K562 (cell line): ENCODE results near the gene HLA-DMB. TPM values are rescaled to one million over a fixed set of nuclear protein-coding genes. Genes with fewer than 3 reads are reported as not detected.

Source experiments
- AFF1 ChIP-seq, 2 experiments: fragments of 450-650 bp; IDR thresholded peaks; 2 replicates each; pipeline ENCODE4 v1.6.1; 2018; ENCODE audit warnings: mild to moderate bottlenecking in 2 of 2, low read depth in 1 of 2; ENCODE audit not compliant: partially characterized antibody in 2 of 2
- BMI1 ChIP-seq: fragments of 150-350 bp; IDR thresholded peaks from 2 replicates; pipeline ENCODE4 v1.6.1; 2014; ENCODE audit warnings: low read length
- CEBPB ChIP-seq: fragments of 450-650 bp; IDR thresholded peaks from 2 replicates; pipeline ENCODE4 v1.6.1; 2016; ENCODE audit warnings: missing genetic modification characterization, missing compliant biosample characterization
- CEBPG ChIP-seq, 3 experiments: fragments of 200-800 bp in 1 of 3; sonication (Bioruptor generic) in 1 of 3; sonication (generic) in 1 of 3; formaldehyde crosslinking in 1 of 3; IDR thresholded peaks in 2 of 3; conservative IDR thresholded peaks in 1 of 3; 2 replicates each; pipeline versions ENCODE4 v1.6.1 to v1.8.0; 2016 to 2022; ENCODE audit warnings: missing compliant biosample characterization in 2 of 3, missing genetic modification characterization in 2 of 3, mild to moderate bottlenecking in 1 of 3, missing genetic modification reagents in 1 of 3
- FOXA1 ChIP-seq: fragments of 450-650 bp; IDR thresholded peaks from 2 replicates; pipeline ENCODE4 v1.6.1; 2016; ENCODE audit warnings: mild to moderate bottlenecking, borderline replicate concordance
- FOXA3 ChIP-seq, 2 experiments: fragments of 450-650 bp in 1 of 2; sonication (generic) in 1 of 2; formaldehyde crosslinking; IDR thresholded peaks in 1 of 2; conservative IDR thresholded peaks in 1 of 2; 2 replicates each; pipeline versions ENCODE4 v1.4.0 to v1.8.0; 2020 to 2022; ENCODE audit warnings: mild to moderate bottlenecking in 2 of 2, missing genetic modification reagents in 1 of 2
- HMGN3 ChIP-seq: IDR thresholded peaks from 2 replicates; pipeline ENCODE4 v1.6.1; 2011; ENCODE audit warnings: borderline replicate concordance, low read depth, mild to moderate bottlenecking, mixed read lengths, low read length; ENCODE audit not compliant: insufficient read length; ENCODE audit errors: extremely low read depth
- KAT8 ChIP-seq: fragments of 450-650 bp; IDR thresholded peaks from 2 replicates; pipeline ENCODE4 v1.6.1; 2016; ENCODE audit warnings: low read depth, mild to moderate bottlenecking
- MXI1 ChIP-seq: IDR thresholded peaks from 2 replicates; pipeline ENCODE4 v1.6.1; 2011; ENCODE audit warnings: low read depth, mild to moderate bottlenecking, improper control_type of control experiment, low read length
- MYNN ChIP-seq, 2 experiments: sonication (generic); formaldehyde crosslinking in 1 of 2; IDR thresholded peaks; 2 replicates each; pipeline versions ENCODE4 v1.5.0 to v1.6.1; 2016 to 2020; ENCODE audit warnings: antibody characterized with exemption in 1 of 2, missing genetic modification reagents in 1 of 2
- NKRF ChIP-seq: fragments of 450-650 bp; IDR thresholded peaks from 2 replicates; pipeline ENCODE4 v1.6.1; 2016; ENCODE audit warnings: borderline replicate concordance
- PHTF2 ChIP-seq: fragments of 250-450 bp; sonication (Bioruptor Pico); IDR thresholded peaks from 2 replicates; pipeline ENCODE4 v1.5.0; 2021; ENCODE audit warnings: mild to moderate bottlenecking
- POLR3A ChIP-seq: IDR thresholded peaks from 2 replicates; pipeline ENCODE4 v1.6.1; 2011; ENCODE audit warnings: borderline replicate concordance, mild to moderate bottlenecking, moderate library complexity; ENCODE audit not compliant: insufficient read length, insufficient read depth; ENCODE audit errors: extremely low read depth
- RBBP5 ChIP-seq: fragments of 200-600 bp; sonication (generic); IDR thresholded peaks from 2 replicates; pipeline ENCODE4 v1.6.1; 2012; ENCODE audit warnings: borderline replicate concordance, mild to moderate bottlenecking, low read length, control low read depth, inconsistent platforms; ENCODE audit not compliant: insufficient read depth, poor library complexity, severe bottlenecking
- RFX1 ChIP-seq: fragments of 450-650 bp; IDR thresholded peaks from 2 replicates; pipeline ENCODE4 v1.6.1; 2016; ENCODE audit warnings: mild to moderate bottlenecking, moderate library complexity
- SMARCE1 ChIP-seq: fragments of 450-650 bp; IDR thresholded peaks from 2 replicates; pipeline ENCODE4 v1.7.1; 2016; ENCODE audit warnings: mild to moderate bottlenecking
- SUPT5H ChIP-seq: fragments of 450-650 bp; IDR thresholded peaks from 2 replicates; pipeline ENCODE4 v1.6.1; 2016
- THAP12 ChIP-seq: fragments of 250-450 bp; sonication (Bioruptor Pico); IDR thresholded peaks from 2 replicates; pipeline ENCODE4 v1.9.0; 2021; ENCODE audit warnings: mild to moderate bottlenecking, inconsistent platforms
- ZFP1 ChIP-seq: fragments of 450-650 bp; formaldehyde crosslinking; IDR thresholded peaks from 2 replicates; pipeline ENCODE4 v1.4.0; 2020; ENCODE audit warnings: mild to moderate bottlenecking, mixed read lengths
- ZNF445 ChIP-seq: fragments of 250-450 bp; sonication (Bioruptor Pico); IDR thresholded peaks from 2 replicates; pipeline ENCODE4 v1.4.0; 2020; ENCODE audit warnings: low read depth, mild to moderate bottlenecking, moderate library complexity
- ZNF830 ChIP-seq: fragments of 250-450 bp; sonication (Bioruptor Pico); IDR thresholded peaks from 2 replicates; pipeline ENCODE4 v1.5.0; 2021; ENCODE audit warnings: mild to moderate bottlenecking
- polyA plus RNA-seq, 8 experiments: library from polyadenylated mRNA; depleted of rRNA in 4 of 8; stranded (reverse) in 5 of 8; unstranded in 3 of 8; fragments of >200 nt; fragmentation: Nextera tagmentation in 2 of 8; fragmentation: Illumina TruSeq in 1 of 8; extraction: Ambion mirVana in 2 of 8; extraction: Trizol in 1 of 8; gene quantifications; 2 replicates each; pipeline versions ENCODE4 v1.2.1 to v1.2.3, GENCODE V29; 2011 to 2014; ENCODE audit warnings: inconsistent platforms in 1 of 8, missing spikeins in 1 of 8
- total RNA-seq, 7 experiments: library from RNA; depleted of rRNA in 6 of 7; stranded (reverse); fragments of >200 nt in 6 of 7; fragmentation: Illumina TruSeq in 2 of 7; extraction: Trizol in 2 of 7; gene quantifications; 2 replicates each; pipeline versions ENCODE4 v1.2.1 to v1.2.3, GENCODE V29; 2011 to 2021; ENCODE audit warnings: low replicate concordance in 1 of 7

The HLA-DMB gene
- total and polyA plus RNA-seq, 9 of the 15 experiments (the other 6 are each of a cell fraction or from before 2014, with no cell fraction given): 0.38 TPM; not detected in 8

DNA sequence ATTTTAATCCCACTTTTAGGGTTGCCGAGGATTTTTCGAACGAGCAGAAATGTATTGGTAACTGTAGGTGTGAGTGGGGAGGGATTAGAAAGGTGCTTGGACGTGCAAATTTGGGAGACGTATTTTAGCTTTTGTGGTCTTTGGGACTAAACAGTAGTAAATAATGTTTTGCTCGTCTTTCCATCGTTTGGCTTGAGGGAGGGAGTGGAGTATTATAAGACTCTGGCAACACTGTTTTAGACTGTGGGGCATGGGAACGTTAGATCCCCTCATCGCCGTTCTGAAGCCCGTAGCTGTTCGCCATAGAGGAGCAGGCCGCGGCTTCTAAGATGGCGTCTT, 30.4 kb upstream of the HLA-DMB start (continued):
- TF ChIP-seq NKRF: no peak
- TF ChIP-seq RBBP5: no peak
- no peak for TF ChIP-seq MYNN (IDR thresholded peaks at IDR 0.05)
- TF ChIP-seq MYNN (CRISPR knock-in tag; IDR thresholded peaks at IDR 0.05): no peak
- TF ChIP-seq RFX1: no peak
- no peak for TF ChIP-seq CEBPG (CRISPR knock-in tag; IDR thresholded peaks at IDR 0.05)
- TF ChIP-seq CEBPG (tag; conservative IDR thresholded peaks at IDR 0.05 in 1 of 2, IDR thresholded peaks at IDR 0.05 in 1 of 2): no peak
- TF ChIP-seq KAT8: no peak
- no peak for TF ChIP-seq CEBPB
- no peak for TF ChIP-seq ZFP1 (CRISPR knock-in tag)
- no peak for TF ChIP-seq FOXA1
- no peak for TF ChIP-seq BMI1
- TF ChIP-seq POLR3A: no peak
- no peak for TF ChIP-seq MXI1
- no peak for TF ChIP-seq FOXA3 (CRISPR knock-in tag; conservative IDR thresholded peaks at IDR 0.05 in 1 of 2, IDR thresholded peaks at IDR 0.05 in 1 of 2)
- TF ChIP-seq SUPT5H: peak; percentile 52; the same call in 1 of the 2 replicates
- TF ChIP-seq PHTF2 (CRISPR knock-in tag): no peak
- no peak for TF ChIP-seq SMARCE1
- TF ChIP-seq THAP12 (CRISPR knock-in tag): no peak
- TF ChIP-seq AFF1 (IDR thresholded peaks at IDR 0.05; ENCODE audit: low read depth in 1 of 2, partially characterized antibody in 2 of 2): peak; percentile 17 to 64
- no peak; the same call in 1 of the 2 replicates for TF ChIP-seq ZNF830 (CRISPR knock-in tag)
- TF ChIP-seq ZNF445 (CRISPR knock-in tag): no peak
- no peak for TF ChIP-seq HMGN3
